Measurements from ENCODE around the gene TMEM151A. TPM values are rescaled to one million over a fixed set of nuclear protein-coding genes. Genes with fewer than 3 reads are reported as not detected.
A peak's percentile ranks its signal among the peaks of the same experiment; 100 is the strongest.
"Not testable (repeated sequence)": the region's sequence is repeated elsewhere in the genome, so short reads cannot be mapped to it uniquely, and the experiment has no call there.

The TMEM151A gene
- total RNA-seq, 2 experiments from 2014 or later, result not detected

- POLR2A ChIA-PET, result interaction anchor here (1.0 to 7.7 kb wide), 12 partner anchors 8 to 899 kb away, joined by 3 to 215 read pairs (median 9); partner anchors contain the start of genes B4GAT1, BRMS1, RAB1B and RIN1
- H3K4me3 Mint-ChIP-seq, result peak overlapping the region; percentile 89
- peak; percentile 79 for DNase-seq
- peak overlapping the region; percentile 100 for H3K27ac Mint-ChIP-seq
- peaks cover 51% of the 10 kb centered on the region for H3K4me1 Mint-ChIP-seq
- H3K9me3 Mint-ChIP-seq, result peaks cover 5% of the 10 kb centered on the region
- H3K36me3 Mint-ChIP-seq, result peaks cover 19% of the 10 kb centered on the region
- peak; percentile 71 for ATAC-seq (ENCODE audit: low read depth)
- no peaks in the 10 kb centered on the region for H3K27me3 Mint-ChIP-seq
Measured at GRCh38 chr11:66317723-66318599, 26.3 kb downstream of the TMEM151A start.

- Mint-ChIP-seq H3K9me3 (peaks cover 5% of the 10 kb centered on the region), H3K27ac (peak overlapping the region; percentile 100), H3K4me1 (peaks cover 53% of the 10 kb centered on the region), H3K4me3 (peak overlapping the region; percentile 89), H3K36me3 (peaks cover 20% of the 10 kb centered on the region), H3K27me3 (no peaks in the 10 kb centered on the region)
- DNase-seq, result no peak
- POLR2A ChIA-PET, result interaction anchor here (1.0 to 7.7 kb wide), 6 partner anchors 7 to 29 kb away, joined by 3 to 215 read pairs (median 15); partner anchors contain the start of genes B4GAT1, BRMS1, RIN1 and YIF1A
- ATAC-seq (ENCODE audit: low read depth), result no peak
Measured at GRCh38 chr11:66318600-66318970, 26.9 kb downstream of the TMEM151A start.

GRCh38 chr11:66320289-66320688 lies 28.6 kb downstream of the TMEM151A start:
- H3K9me3 Mint-ChIP-seq; POLR2A ChIA-PET; H3K27me3 Mint-ChIP-seq; H3K4me3 Mint-ChIP-seq; DNase-seq; ATAC-seq (ENCODE audit: low read depth): not testable (repeated sequence)
- Mint-ChIP-seq H3K27ac (peak overlapping the region; percentile 56), H3K36me3 (peaks cover 15% of the 10 kb centered on the region), H3K4me1 (peaks cover 54% of the 10 kb centered on the region)

- H3K27ac Mint-ChIP-seq, result not testable (repeated sequence)
- peaks cover 55% of the 10 kb centered on the region for H3K4me1 Mint-ChIP-seq
Measured at GRCh38 chr11:66320748-66321147, 29.1 kb downstream of the TMEM151A start.

GRCh38 chr11:66321606-66322005 lies 29.9 kb downstream of the TMEM151A start:
- Mint-ChIP-seq H3K27me3 (no peaks in the 10 kb centered on the region), H3K27ac (no peak overlapping the region), H3K9me3 (peaks cover 5% of the 10 kb centered on the region), H3K4me3 (no peak overlapping the region), H3K36me3 (peaks cover 9% of the 10 kb centered on the region), H3K4me1 (peaks cover 54% of the 10 kb centered on the region)
- DNase-seq (no peak), ATAC-seq (ENCODE audit: low read depth) (no peak)
- POLR2A ChIA-PET, result interaction anchor here (0.9 to 2.0 kb wide), 2 partner anchors 9 to 39 kb away, joined by 3 to 16 read pairs; no protein-coding TSS in a partner anchor

More at GRCh38 chr11:66320748-66321147, 29.1 kb downstream of the TMEM151A start:
- DNase-seq; POLR2A ChIA-PET; H3K4me3 Mint-ChIP-seq; ATAC-seq (ENCODE audit: low read depth); H3K9me3 Mint-ChIP-seq; H3K27me3 Mint-ChIP-seq: not testable (repeated sequence)
- peaks cover 12% of the 10 kb centered on the region for H3K36me3 Mint-ChIP-seq

GRCh38 chr11:66322732-66323427 lies 31.2 kb downstream of the TMEM151A start:
- peaks cover 58% of the 10 kb centered on the region for H3K4me1 Mint-ChIP-seq
- peaks cover 5% of the 10 kb centered on the region for H3K9me3 Mint-ChIP-seq
- H3K36me3 Mint-ChIP-seq, result peaks cover 9% of the 10 kb centered on the region
- DNase-seq (no peak), ATAC-seq (ENCODE audit: low read depth) (no peak)
- H3K4me3 Mint-ChIP-seq, result no peak overlapping the region
- no peaks in the 10 kb centered on the region for H3K27me3 Mint-ChIP-seq
- POLR2A ChIA-PET, result interaction anchor here (2.0 kb wide), 1 partner anchor 10 kb away, joined by 16 read pairs; no protein-coding TSS in a partner anchor
- H3K27ac Mint-ChIP-seq, result peak overlapping the region; percentile 95

GRCh38 chr11:66323684-66324083 lies 32.0 kb downstream of the TMEM151A start:
- H3K9me3 Mint-ChIP-seq, result peaks cover 5% of the 10 kb centered on the region
- H3K36me3 Mint-ChIP-seq, result peaks cover 9% of the 10 kb centered on the region
- peaks cover 58% of the 10 kb centered on the region for H3K4me1 Mint-ChIP-seq
- POLR2A ChIA-PET, result interaction anchor here (4.3 kb wide), 1 partner anchor 9 kb away, joined by 215 read pairs; the partner anchor contains the start of gene CD248
- DNase-seq, result no peak
- no peaks in the 10 kb centered on the region for H3K27me3 Mint-ChIP-seq
- ATAC-seq (ENCODE audit: low read depth), result no peak
- H3K4me3 Mint-ChIP-seq, result no peak overlapping the region
- peak overlapping the region; percentile 43 for H3K27ac Mint-ChIP-seq

GRCh38 chr11:66324664-66325063 lies 33.0 kb downstream of the TMEM151A start:
- ATAC-seq (ENCODE audit: low read depth), result no peak
- Mint-ChIP-seq H3K4me3 (no peak overlapping the region), H3K27me3 (no peaks in the 10 kb centered on the region), H3K27ac (peak overlapping the region; percentile 76), H3K9me3 (peaks cover 5% of the 10 kb centered on the region), H3K4me1 (peaks cover 54% of the 10 kb centered on the region), H3K36me3 (peaks cover 7% of the 10 kb centered on the region)
- POLR2A ChIA-PET, result interaction anchor here (0.5 to 4.3 kb wide), 3 partner anchors 10 to 292 kb away, joined by 3 to 215 read pairs (median 4); partner anchors contain the start of genes CD248 and RBM14
- DNase-seq, result no peak

- POLR2A ChIA-PET, result interaction anchor here (0.5 to 4.3 kb wide), 4 partner anchors 10 to 1077 kb away, joined by 3 to 215 read pairs (median 4); partner anchors contain the start of genes CD248 and RBM14
- peaks cover 3% of the 10 kb centered on the region for H3K36me3 Mint-ChIP-seq
- ATAC-seq (ENCODE audit: low read depth) (no peak), DNase-seq (peak; percentile 58)
- H3K27ac Mint-ChIP-seq, result peak overlapping the region; percentile 98
- H3K4me1 Mint-ChIP-seq, result peaks cover 50% of the 10 kb centered on the region
- H3K27me3 Mint-ChIP-seq, result no peaks in the 10 kb centered on the region
- H3K9me3 Mint-ChIP-seq, result peaks cover 1% of the 10 kb centered on the region
- peak overlapping the region; percentile 81 for H3K4me3 Mint-ChIP-seq
Measured at GRCh38 chr11:66325263-66325671, 33.6 kb downstream of the TMEM151A start.

- Mint-ChIP-seq H3K27me3 (no peaks in the 10 kb centered on the region), H3K4me3 (peak overlapping the region; percentile 81), H3K27ac (peak overlapping the region; percentile 98), H3K4me1 (peaks cover 45% of the 10 kb centered on the region), H3K9me3 (no peaks in the 10 kb centered on the region), H3K36me3 (peaks cover 2% of the 10 kb centered on the region)
- ATAC-seq (ENCODE audit: low read depth) (peak; percentile 72), DNase-seq (peak; percentile 78)
- POLR2A ChIA-PET, result interaction anchor here (0.6 to 4.3 kb wide), 5 partner anchors 10 to 63 kb away, joined by 3 to 215 read pairs (median 4); partner anchors contain the start of genes CD248, RIN1 and SLC29A2
Measured at GRCh38 chr11:66326261-66327111, 34.8 kb downstream of the TMEM151A start.

- no peak for ATAC-seq (ENCODE audit: low read depth)
- peak; percentile 53 for DNase-seq
- peak overlapping the region; percentile 26 for H3K4me3 Mint-ChIP-seq
- no peaks in the 10 kb centered on the region for H3K9me3 Mint-ChIP-seq
- no peaks in the 10 kb centered on the region for H3K27me3 Mint-ChIP-seq
- H3K27ac Mint-ChIP-seq, result peak overlapping the region; percentile 89
- POLR2A ChIA-PET, result interaction anchor here (1.2 to 4.3 kb wide), 3 partner anchors 9 to 45 kb away, joined by 3 to 215 read pairs (median 8); partner anchors contain the start of genes CD248, RIN1 and SLC29A2
- peaks cover 41% of the 10 kb centered on the region for H3K4me1 Mint-ChIP-seq
- H3K36me3 Mint-ChIP-seq, result peaks cover 2% of the 10 kb centered on the region
Measured at GRCh38 chr11:66327171-66328030, 35.7 kb downstream of the TMEM151A start.

All from activated naive CD8-positive, alpha-beta T cell treated with anti-CD3 and anti-CD28 coated beads, Interleukin-2, amount 10 ng/mL, durations not matched to agents 7 days and 5 days (primary cell).